Spleen (tissue), 11 donors: ENCODE results near the gene CHCHD3. TPM values are rescaled to one million over a fixed set of nuclear protein-coding genes. Genes with fewer than 3 reads are reported as not detected.

Experiments
- DNase-seq: peaks from one replicate; pipeline ENCODE4 v3.0.0-alpha.2; 2020
- H3K27ac ChIP-seq, 8 donors: fragments of 200-600 bp; sonication (generic) in 7 of 8; 1 replicate in 4 of 8; 2 replicates in 4 of 8; pipeline versions ENCODE4 v1.5.0 to v1.8.0; 2016 to 2021; ENCODE audit warnings: inconsistent platforms in 4 of 8, mild to moderate bottlenecking in 4 of 8, moderate library complexity in 1 of 8
- H3K27me3 ChIP-seq, 7 donors: fragments of 200-600 bp; sonication (generic) in 6 of 7; replicated peaks in 1 of 7; 1 replicate in 4 of 7; 2 replicates in 3 of 7; pipeline versions ENCODE4 v1.5.0 to v1.8.0; 2016 to 2021; ENCODE audit warnings: inconsistent platforms in 3 of 7, mild to moderate bottlenecking in 1 of 7
- H3K36me3 ChIP-seq, 6 donors: fragments of 200-600 bp; sonication (generic) in 5 of 6; 1 replicate in 4 of 6; 2 replicates in 2 of 6; pipeline versions ENCODE4 v1.5.0 to v1.8.0; 2016 to 2021; ENCODE audit warnings: inconsistent platforms in 2 of 6
- H3K4me1 ChIP-seq, 6 donors: fragments of 200-600 bp; sonication (generic) in 5 of 6; 1 replicate in 3 of 6; 2 replicates in 3 of 6; pipeline versions ENCODE4 v1.5.0 to v1.8.0; 2016 to 2021; ENCODE audit warnings: inconsistent platforms in 3 of 6
- H3K4me3 ChIP-seq, 8 donors: fragments of 200-600 bp; sonication (generic) in 7 of 8; 1 replicate in 4 of 8; 2 replicates in 4 of 8; pipeline versions ENCODE4 v1.5.0 to v1.8.0; 2016 to 2021; ENCODE audit warnings: inconsistent platforms in 4 of 8, mild to moderate bottlenecking in 4 of 8, moderate library complexity in 2 of 8
- H3K9me3 ChIP-seq, 8 donors: fragments of 200-600 bp; sonication (generic) in 7 of 8; 1 replicate in 4 of 8; 2 replicates in 4 of 8; pipeline versions ENCODE4 v1.5.0 to v1.8.0; 2016 to 2021; ENCODE audit warnings: inconsistent platforms in 4 of 8
- POLR2A ChIP-seq, 3 donors: fragments of 450-650 bp; IDR thresholded peaks; one replicate each; pipeline ENCODE4 v1.5.1; 2017; ENCODE audit warnings: antibody characterized with exemption in 3 of 3, mild to moderate bottlenecking in 1 of 3
- POLR2AphosphoS5 ChIP-seq, 3 donors: sonication (generic); formaldehyde crosslinking; IDR thresholded peaks; one replicate each; pipeline ENCODE4 v1.5.1; 2017; ENCODE audit warnings: antibody characterized with exemption in 3 of 3
- WGBS, 5 donors: extraction: QIAGEN DNeasy Blood & Tissue Kit in 3 of 5; methylation state at CpG; one replicate each; pipeline versions ENCODE4 v1.1.5 to v1.1.7; 2013 to 2018; 5-methylcytosine and 5-hydroxymethylcytosine counted together
- intact Hi-C: fragments of 100-400 bp; cut with DNase I; formaldehyde crosslinking; loops from one replicate; pipeline ENCODE4 v1.15.0; 2023; ENCODE audit warnings: low total_unique reads
- polyA plus RNA-seq, 3 donors: library from polyadenylated mRNA; stranded (reverse); fragments of 200-250 nt; gene quantifications; one replicate each; pipeline ENCODE4 v1.2.1, GENCODE V29; 2013
- total RNA-seq, 7 donors: library from RNA; depleted of rRNA in 3 of 7; stranded (reverse); fragments of >200 nt in 3 of 7; fragmentation: NEBNext Ultra II Directional in 4 of 7; extraction: Animal tissue kit (Norgen Biotek cat#: 25700) in 4 of 7; gene quantifications; one replicate each; pipeline versions ENCODE4 v1.1.0 to v1.2.1, GENCODE V29; 2016 to 2021
- TF ChIP-seq, protein P1 (sequence below), 11 experiments: fragments of 200-600 bp in 7 of 11; fragments of 450-650 bp in 4 of 11; sonication (generic) in 4 of 11; IDR thresholded peaks in 8 of 11; conservative IDR thresholded peaks in 3 of 11; 1 replicate in 7 of 11; 2 replicates in 4 of 11; pipeline versions ENCODE4 v1.4.0 to v1.8.0; 2016 to 2021; ENCODE audit warnings: antibody characterized with exemption in 11 of 11, inconsistent platforms in 4 of 11, mild to moderate bottlenecking in 1 of 11
- donor health status: healthy with polysubstance abuse.
- donor health status: DM: no; HTN: no; CAD: no; lungs with moderate emphysema.
- donor health status: DM: no; HTN: no; CAD: no.
- donor health status: Bipolar disorder and iron deficiency.
- donor health status: healthy.
- donor health status: DM: no; HTN: no; CAD: no.
- donor health status: DM: yes; HTN: yes; CAD: no.

CHCHD3 gene
- total and polyA plus RNA-seq, 10 donors: 18.6 to 60.3 (median 38.8) TPM

DNA sequence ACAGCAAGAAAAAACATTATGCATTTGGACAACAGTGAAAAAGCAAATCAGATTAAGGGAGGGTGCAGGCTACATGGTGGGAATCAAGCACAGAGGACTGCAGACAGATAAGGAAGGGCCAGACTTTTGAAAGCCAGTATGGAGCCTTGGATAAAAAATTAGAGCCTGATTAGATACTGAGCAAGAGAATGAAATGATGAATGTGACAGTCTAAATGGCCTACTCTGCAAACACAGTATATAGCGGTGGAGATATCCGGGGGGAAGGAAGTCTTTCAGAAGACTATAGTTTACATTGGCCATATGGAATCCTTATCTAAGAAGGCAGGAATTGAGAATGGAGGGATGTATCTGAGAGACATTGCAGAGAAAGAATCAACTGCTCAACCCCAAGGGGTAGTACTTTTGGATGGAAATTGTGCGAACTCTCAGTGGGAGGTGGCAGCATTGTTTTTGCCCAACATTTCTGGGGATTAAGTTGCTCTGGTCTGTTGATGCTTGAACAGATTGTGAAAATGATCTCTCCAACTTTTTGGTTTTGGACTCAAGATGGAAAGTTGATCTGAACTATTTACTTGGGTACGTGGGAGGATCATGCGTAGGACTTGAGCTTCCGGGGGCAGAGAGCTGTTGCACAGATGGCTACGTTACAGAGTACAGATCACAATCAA, 39.4 kb upstream of the CHCHD3 start:
- H3K36me3 ChIP-seq: no peaks in the 10 kb centered on the region
- no peak for DNase-seq
- intact Hi-C loops: no loop called here
- H3K9me3 ChIP-seq: no peaks in the 10 kb centered on the region
- no peaks in the 10 kb centered on the region for H3K4me1 ChIP-seq
- H3K4me3 ChIP-seq: no peak overlapping the region
- H3K27ac ChIP-seq: no peak overlapping the region
- H3K27me3 ChIP-seq: peaks cover 0 to 7% (median 0%) of the 10 kb centered on the region in 7 donors
- TF ChIP-seq POLR2AphosphoS5 (IDR thresholded peaks at IDR 0.05): no peak
- TF ChIP-seq, protein P1, sequence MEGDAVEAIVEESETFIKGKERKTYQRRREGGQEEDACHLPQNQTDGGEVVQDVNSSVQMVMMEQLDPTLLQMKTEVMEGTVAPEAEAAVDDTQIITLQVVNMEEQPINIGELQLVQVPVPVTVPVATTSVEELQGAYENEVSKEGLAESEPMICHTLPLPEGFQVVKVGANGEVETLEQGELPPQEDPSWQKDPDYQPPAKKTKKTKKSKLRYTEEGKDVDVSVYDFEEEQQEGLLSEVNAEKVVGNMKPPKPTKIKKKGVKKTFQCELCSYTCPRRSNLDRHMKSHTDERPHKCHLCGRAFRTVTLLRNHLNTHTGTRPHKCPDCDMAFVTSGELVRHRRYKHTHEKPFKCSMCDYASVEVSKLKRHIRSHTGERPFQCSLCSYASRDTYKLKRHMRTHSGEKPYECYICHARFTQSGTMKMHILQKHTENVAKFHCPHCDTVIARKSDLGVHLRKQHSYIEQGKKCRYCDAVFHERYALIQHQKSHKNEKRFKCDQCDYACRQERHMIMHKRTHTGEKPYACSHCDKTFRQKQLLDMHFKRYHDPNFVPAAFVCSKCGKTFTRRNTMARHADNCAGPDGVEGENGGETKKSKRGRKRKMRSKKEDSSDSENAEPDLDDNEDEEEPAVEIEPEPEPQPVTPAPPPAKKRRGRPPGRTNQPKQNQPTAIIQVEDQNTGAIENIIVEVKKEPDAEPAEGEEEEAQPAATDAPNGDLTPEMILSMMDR (IDR thresholded peaks at IDR 0.05 in 8 of 11, conservative IDR thresholded peaks at IDR 0.05 in 3 of 11): no peak
- no peak for TF ChIP-seq POLR2A (IDR thresholded peaks at IDR 0.05)
- 76 to 85% (median 79%) methylated on average over 7 of the region's 7 CpGs for WGBS, 5 donors

DNA sequence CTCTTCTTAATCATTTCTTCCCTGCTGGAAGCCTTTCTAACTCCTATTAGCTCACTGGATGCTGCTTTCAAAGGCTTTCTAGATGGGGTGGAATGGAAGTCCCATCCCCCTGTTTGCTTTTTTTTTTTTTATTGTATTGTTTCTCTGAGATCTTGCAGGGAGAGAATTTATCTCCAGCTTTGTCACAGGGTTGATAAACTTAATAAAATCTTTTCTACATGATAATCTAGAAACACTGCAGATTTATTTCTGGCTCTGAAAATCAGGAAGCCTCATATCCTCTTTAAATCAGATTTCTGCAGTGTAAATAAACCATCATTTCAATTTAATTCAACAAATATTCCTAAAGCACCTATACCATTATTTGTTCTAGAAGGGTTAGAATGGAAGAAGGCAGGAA, 37.2 kb upstream of the CHCHD3 start:
- Histone ChIP-seq H3K4me3 (no peak overlapping the region), H3K36me3 (no peaks in the 10 kb centered on the region), H3K27ac (no peak overlapping the region), H3K4me1 (no peaks in the 10 kb centered on the region), H3K9me3 (no peaks in the 10 kb centered on the region), H3K27me3 (peaks cover 0 to 11% (median 0%) of the 10 kb centered on the region in 7 donors)
- no peak for DNase-seq
- no peak for TF ChIP-seq POLR2A (IDR thresholded peaks at IDR 0.05)
- intact Hi-C loops: no loop called here

DNA sequence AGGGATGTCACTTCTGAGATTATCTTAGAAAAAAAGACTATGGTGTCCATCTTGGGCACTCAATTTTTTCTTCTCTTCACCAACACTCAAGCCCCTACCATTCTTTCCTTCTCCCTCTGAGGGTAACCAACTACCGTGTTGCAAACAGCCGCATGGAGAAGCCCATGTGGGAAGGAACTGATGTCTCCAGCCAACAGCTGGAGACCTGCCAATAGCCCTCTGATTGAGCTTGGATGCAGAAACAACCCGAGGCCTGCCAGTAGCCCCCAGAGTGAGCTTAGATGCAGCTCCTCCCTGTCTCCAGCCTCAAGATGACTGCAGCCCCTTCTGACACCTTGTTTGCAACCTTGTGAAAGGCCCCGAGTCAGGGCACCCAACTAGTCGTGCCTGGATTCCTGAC, 36.4 kb upstream of the CHCHD3 start:
- H3K27ac ChIP-seq: no peak overlapping the region
- intact Hi-C loops: no loop called here
- H3K4me3 ChIP-seq: no peak overlapping the region
- H3K4me1 ChIP-seq: no peaks in the 10 kb centered on the region
- peaks cover 0 to 11% (median 0%) of the 10 kb centered on the region in 7 donors for H3K27me3 ChIP-seq
- H3K36me3 ChIP-seq: no peaks in the 10 kb centered on the region
- DNase-seq: no peak
- no peaks in the 10 kb centered on the region for H3K9me3 ChIP-seq
- no peak for TF ChIP-seq POLR2A (IDR thresholded peaks at IDR 0.05)
- TF ChIP-seq, protein P1 (IDR thresholded peaks at IDR 0.05 in 8 of 11, conservative IDR thresholded peaks at IDR 0.05 in 3 of 11): no peak
- TF ChIP-seq POLR2AphosphoS5 (IDR thresholded peaks at IDR 0.05): no peak
- WGBS, 5 donors: 64 to 82% (median 69%) methylated on average over 5 of the region's 5 CpGs

DNA sequence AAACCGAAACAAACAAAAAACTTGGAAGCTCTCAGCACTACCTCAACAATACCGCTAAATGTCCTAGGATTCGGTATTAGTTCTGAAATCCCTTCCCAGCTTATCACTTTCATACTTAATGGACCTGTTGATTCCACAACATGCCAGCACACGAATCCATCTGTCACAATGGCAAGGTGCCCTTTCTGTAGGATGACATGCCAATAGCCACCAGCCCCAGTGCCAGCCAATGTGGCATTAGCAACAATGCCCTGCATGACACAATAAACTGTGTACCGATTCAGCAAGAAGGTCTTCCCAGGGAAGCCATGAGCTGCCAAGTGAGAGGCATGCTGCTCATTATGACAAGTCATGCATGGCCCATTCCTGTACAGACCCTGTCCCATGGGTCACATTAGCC, 35.6 kb upstream of the CHCHD3 start:
- no peak overlapping the region for H3K4me3 ChIP-seq
- DNase-seq: no peak
- H3K9me3 ChIP-seq: no peaks in the 10 kb centered on the region
- no peaks in the 10 kb centered on the region for H3K36me3 ChIP-seq
- no peak overlapping the region for H3K27ac ChIP-seq
- intact Hi-C loops: no loop called here
- TF ChIP-seq, protein P1 (IDR thresholded peaks at IDR 0.05 in 8 of 11, conservative IDR thresholded peaks at IDR 0.05 in 3 of 11): no peak
- TF ChIP-seq POLR2A (IDR thresholded peaks at IDR 0.05): no peak
- TF ChIP-seq POLR2AphosphoS5 (IDR thresholded peaks at IDR 0.05): no peak
- 86 to 94% (median 90%) methylated on average over 5 of the region's 5 CpGs for WGBS, 5 donors
- peaks cover 0 to 11% (median 0%) of the 10 kb centered on the region in 7 donors for H3K27me3 ChIP-seq
- H3K4me1 ChIP-seq: no peaks in the 10 kb centered on the region
